Thyroid gland (tissue), 4 donors: ENCODE results near the gene CSF3R.

ENCODE experiments used
- CTCF ChIP-seq, 6 experiments: fragments of 200-600 bp in 3 of 6; fragments of 450-650 bp in 3 of 6; sonication (generic) in 3 of 6; IDR thresholded peaks; one replicate each; pipeline ENCODE4 v1.5.1; 2016 to 2019; ENCODE audit warnings: antibody characterized with exemption in 6 of 6, mild to moderate bottlenecking in 2 of 6, inconsistent platforms in 1 of 6, moderate library complexity in 1 of 6
- POLR2A ChIP-seq, 2 donors: fragments of 450-650 bp; IDR thresholded peaks; one replicate each; pipeline ENCODE4 v1.6.1; 2017; ENCODE audit warnings: antibody characterized with exemption in 2 of 2, mild to moderate bottlenecking in 2 of 2, moderate library complexity in 1 of 2

GRCh38 chr1:36438715-36439114 is 44.0 kb downstream of the CSF3R start:
- no peak for TF ChIP-seq CTCF (IDR thresholded peaks at IDR 0.05)
- no peak for TF ChIP-seq POLR2A (IDR thresholded peaks at IDR 0.05)
